ENCODE results near the gene C9orf57. TPM values are rescaled to one million over a fixed set of nuclear protein-coding genes. Genes with fewer than 3 reads are reported as not detected.

Gene C9orf57
- total and polyA plus RNA-seq, 4 donors, result not detected

DNA sequence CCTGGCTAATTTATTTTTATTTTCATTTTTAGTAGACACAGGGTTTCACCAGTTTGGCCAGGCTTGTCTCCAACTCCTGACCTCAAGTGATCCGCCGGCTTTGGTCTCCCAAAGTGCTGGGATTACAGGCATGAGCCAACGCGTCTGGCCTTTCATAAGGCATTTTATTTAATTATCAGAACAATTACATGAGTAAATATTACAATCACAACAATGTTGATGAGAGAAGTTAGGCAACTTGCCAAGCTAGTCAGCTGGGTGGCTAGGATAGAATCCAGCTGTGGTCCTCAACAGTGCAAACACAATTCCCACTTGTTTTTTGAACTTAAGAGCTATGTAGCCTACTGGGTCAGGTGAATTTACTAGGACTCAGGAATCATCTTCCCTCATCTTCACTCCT lies 22.0 kb downstream of the C9orf57 start:
- intact Hi-C loops (cut with DNase I), result loop anchor here (2.0 to 10.0 kb wide), 4 partner anchors 228 to 786 kb away; no protein-coding TSS in a partner anchor

DNA sequence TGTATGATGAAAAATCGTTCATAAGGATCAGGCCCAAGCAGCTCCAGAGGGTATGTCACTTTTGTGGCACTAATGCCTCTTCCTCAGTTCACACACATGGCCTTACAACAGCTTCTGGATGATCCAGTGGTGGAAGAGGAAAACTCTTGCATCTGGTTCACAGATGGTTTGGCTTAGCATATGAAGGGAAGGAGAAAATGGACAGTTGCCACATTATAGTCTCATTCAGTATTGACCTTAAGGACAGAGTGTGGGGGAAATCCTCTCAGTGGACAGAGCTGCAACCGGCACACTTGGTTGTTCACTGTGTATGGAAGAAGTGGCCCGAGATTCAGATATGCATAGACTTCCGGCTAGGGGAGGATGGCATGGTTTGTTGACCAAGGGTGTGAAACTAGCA lies 22.8 kb downstream of the C9orf57 start:
- ATAC-seq (ENCODE audit: low FRiP score), result no peak
- intact Hi-C loops (cut with DNase I), result loop anchor here (5.0 to 10.0 kb wide), 2 partner anchors 785 to 787 kb away; no protein-coding TSS in a partner anchor
- no peaks in the 10 kb centered on the region for H3K27me3 ChIP-seq (ENCODE audit: control insufficient read depth in 1 of 2, insufficient read depth in 2 of 2, low read length in 1 of 2)
- no peak overlapping the region for H3K4me3 ChIP-seq (ENCODE audit: low read length in 2 of 2)
- H3K27ac ChIP-seq (ENCODE audit: low read depth in 1 of 2, low read length in 2 of 2), result no peak overlapping the region
- no peak for DNase-seq
- no peaks in the 10 kb centered on the region for H3K9me3 ChIP-seq (ENCODE audit: control insufficient read depth, low read length)
- no peaks in the 10 kb centered on the region for H3K36me3 ChIP-seq (ENCODE audit: control insufficient read depth in 1 of 2, insufficient read depth in 2 of 2, low read length in 1 of 2)
- H3K4me1 ChIP-seq (ENCODE audit: control insufficient read depth in 1 of 2, insufficient read depth in 2 of 2, low read length in 2 of 2), result no peaks in the 10 kb centered on the region
- 74 to 77% methylated on average over 4 of the region's 4 CpGs for WGBS, 2 donors

More for the DNA sequence above, 22.0 kb downstream of the C9orf57 start:
- Histone ChIP-seq H3K36me3 (ENCODE audit: control insufficient read depth in 1 of 2, insufficient read depth in 2 of 2, low read length in 1 of 2) (no peaks in the 10 kb centered on the region), H3K4me1 (ENCODE audit: control insufficient read depth in 1 of 2, insufficient read depth in 2 of 2, low read length in 2 of 2) (no peaks in the 10 kb centered on the region), H3K9me3 (ENCODE audit: control insufficient read depth, low read length) (no peaks in the 10 kb centered on the region), H3K4me3 (ENCODE audit: low read length in 2 of 2) (no peak overlapping the region), H3K27ac (ENCODE audit: low read depth in 1 of 2, low read length in 2 of 2) (no peak overlapping the region), H3K27me3 (ENCODE audit: control insufficient read depth in 1 of 2, insufficient read depth in 2 of 2, low read length in 1 of 2) (no peaks in the 10 kb centered on the region)
- no peak for DNase-seq
- WGBS, 2 donors, result 76 to 79% methylated on average over 4 of the region's 4 CpGs
- ATAC-seq (ENCODE audit: low FRiP score), result no peak

DNA sequence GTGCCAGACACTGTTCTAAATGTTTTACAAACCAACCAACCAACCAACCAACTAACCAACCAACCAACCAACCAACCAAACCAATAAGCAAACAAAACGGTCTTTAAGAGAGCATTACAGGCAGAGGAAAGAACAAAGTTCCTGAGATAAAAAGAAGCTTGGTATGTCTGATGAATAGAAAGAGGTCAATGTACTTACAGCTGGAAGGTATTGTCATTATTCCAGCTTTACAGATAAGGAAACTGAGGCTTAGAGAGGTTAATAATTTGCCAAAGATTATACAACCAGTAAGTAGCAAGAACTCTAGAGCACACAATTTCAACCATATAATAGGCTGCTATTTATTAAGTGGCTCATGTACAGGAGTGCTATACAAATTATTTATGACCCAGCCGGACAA lies 29.6 kb downstream of the C9orf57 start:
- no peak overlapping the region for H3K27ac ChIP-seq (ENCODE audit: low read depth in 1 of 2, low read length in 2 of 2)
- H3K9me3 ChIP-seq (ENCODE audit: control insufficient read depth, low read length), result no peaks in the 10 kb centered on the region
- WGBS, 2 donors, result 89% methylated on average over 2 of the region's 2 CpGs
- H3K27me3 ChIP-seq (ENCODE audit: control insufficient read depth in 1 of 2, insufficient read depth in 2 of 2, low read length in 1 of 2), result no peaks in the 10 kb centered on the region
- H3K4me3 ChIP-seq (ENCODE audit: low read length in 2 of 2), result no peak overlapping the region
- no peak for ATAC-seq (ENCODE audit: low FRiP score)
- H3K4me1 ChIP-seq (ENCODE audit: control insufficient read depth in 1 of 2, insufficient read depth in 2 of 2, low read length in 2 of 2), result no peaks in the 10 kb centered on the region
- DNase-seq, result no peak
- intact Hi-C loops (cut with DNase I), result loop anchor here in 1 of 2 donors (10.0 kb wide), 1 partner anchor 794 kb away; no protein-coding TSS in a partner anchor
- H3K36me3 ChIP-seq (ENCODE audit: control insufficient read depth in 1 of 2, insufficient read depth in 2 of 2, low read length in 1 of 2), result no peaks in the 10 kb centered on the region

DNA sequence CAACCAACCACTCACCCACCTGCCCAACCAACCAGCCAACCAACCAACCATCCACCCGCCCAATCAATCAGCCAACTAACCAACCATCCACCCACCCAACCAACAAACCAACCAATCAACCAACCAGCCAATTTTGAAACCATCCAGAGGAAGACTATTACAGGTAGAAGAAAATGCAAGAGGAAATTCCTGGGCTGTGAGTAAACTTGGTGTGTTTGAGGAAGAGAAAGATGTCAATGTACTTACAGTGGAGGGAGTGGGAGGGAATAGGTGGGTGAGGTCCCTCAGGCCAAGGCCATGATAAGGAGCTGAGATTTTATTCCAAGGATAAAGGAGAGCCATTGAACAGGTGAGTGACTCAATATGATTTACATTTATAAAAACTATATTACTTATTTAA lies 30.4 kb downstream of the C9orf57 start:
- Histone ChIP-seq H3K9me3 (ENCODE audit: control insufficient read depth, low read length) (no peaks in the 10 kb centered on the region), H3K27me3 (ENCODE audit: control insufficient read depth in 1 of 2, insufficient read depth in 2 of 2, low read length in 1 of 2) (no peaks in the 10 kb centered on the region), H3K4me3 (ENCODE audit: low read length in 2 of 2) (no peak overlapping the region), H3K4me1 (ENCODE audit: control insufficient read depth in 1 of 2, insufficient read depth in 2 of 2, low read length in 2 of 2) (no peaks in the 10 kb centered on the region), H3K36me3 (ENCODE audit: control insufficient read depth in 1 of 2, insufficient read depth in 2 of 2, low read length in 1 of 2) (no peaks in the 10 kb centered on the region), H3K27ac (ENCODE audit: low read depth in 1 of 2, low read length in 2 of 2) (no peak overlapping the region)
- ATAC-seq (ENCODE audit: low FRiP score) (no peak), DNase-seq (no peak)
- 76 to 93% methylated on average over 1 of the region's 1 CpG for WGBS, 2 donors
- intact Hi-C loops (cut with DNase I), result loop anchor here in 1 of 2 donors (10.0 kb wide), 1 partner anchor 795 kb away; no protein-coding TSS in a partner anchor

DNA sequence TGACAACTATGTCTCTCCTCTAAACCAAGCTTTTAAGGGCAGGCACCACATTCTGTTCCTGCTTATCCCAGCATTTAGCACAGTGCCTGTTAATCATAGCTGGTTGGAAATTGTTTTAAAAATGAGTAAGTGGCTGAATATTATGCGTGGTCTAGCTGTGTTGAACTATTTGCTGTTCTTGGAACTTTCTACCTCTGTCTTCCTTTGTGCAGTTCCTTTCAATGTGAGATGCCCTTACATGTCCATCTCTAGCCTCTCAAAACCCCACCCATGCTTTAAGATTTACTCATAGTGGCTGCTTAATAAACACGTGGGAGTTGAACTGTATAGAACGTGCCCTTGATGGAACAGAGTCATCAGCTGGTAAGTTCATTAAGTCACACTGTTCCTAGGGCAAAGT lies 34.5 kb downstream of the C9orf57 start:
- no peak for ATAC-seq (ENCODE audit: low FRiP score)
- 38 to 40% methylated on average over 3 of the region's 3 CpGs for WGBS, 2 donors
- no peak for DNase-seq
- no peak overlapping the region for H3K27ac ChIP-seq (ENCODE audit: low read depth in 1 of 2, low read length in 2 of 2)
- H3K4me3 ChIP-seq (ENCODE audit: low read length in 2 of 2), result no peak overlapping the region
- no peaks in the 10 kb centered on the region for H3K4me1 ChIP-seq (ENCODE audit: control insufficient read depth in 1 of 2, insufficient read depth in 2 of 2, low read length in 2 of 2)
- H3K36me3 ChIP-seq (ENCODE audit: control insufficient read depth in 1 of 2, insufficient read depth in 2 of 2, low read length in 1 of 2), result no peaks in the 10 kb centered on the region
- intact Hi-C loops (cut with DNase I), result loop anchor here in 1 of 2 donors (2.0 kb wide), 1 partner anchor 217 kb away; no protein-coding TSS in a partner anchor
- no peaks in the 10 kb centered on the region for H3K27me3 ChIP-seq (ENCODE audit: control insufficient read depth in 1 of 2, insufficient read depth in 2 of 2, low read length in 1 of 2)
- no peaks in the 10 kb centered on the region for H3K9me3 ChIP-seq (ENCODE audit: control insufficient read depth, low read length)

DNA sequence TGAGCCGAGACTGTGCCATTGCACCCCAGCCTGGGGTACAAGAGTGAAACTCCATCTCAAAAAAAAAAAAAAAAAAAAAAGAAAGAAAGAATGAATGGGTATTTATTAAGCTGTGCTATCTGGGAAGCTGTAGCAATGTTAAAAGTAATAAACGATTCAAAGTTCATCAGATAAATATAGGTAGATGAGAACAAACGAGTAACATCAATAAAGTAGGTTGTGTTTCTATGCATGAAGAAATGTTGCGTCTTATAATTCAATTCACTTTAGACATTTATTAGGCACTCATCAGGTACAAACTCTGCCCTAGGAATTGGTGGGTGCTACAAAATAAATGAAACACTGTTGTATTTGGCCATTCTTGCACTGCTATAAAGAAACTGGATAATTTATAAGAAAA lies 36.8 kb downstream of the C9orf57 start:
- ATAC-seq (ENCODE audit: low FRiP score), result no peak
- no peak for DNase-seq
- H3K9me3 ChIP-seq (ENCODE audit: control insufficient read depth, low read length), result no peaks in the 10 kb centered on the region
- WGBS, 2 donors, result 85 to 96% methylated on average over 4 of the region's 4 CpGs
- H3K27me3 ChIP-seq (ENCODE audit: control insufficient read depth in 1 of 2, insufficient read depth in 2 of 2, low read length in 1 of 2), result no peaks in the 10 kb centered on the region
- H3K4me1 ChIP-seq (ENCODE audit: control insufficient read depth in 1 of 2, insufficient read depth in 2 of 2, low read length in 2 of 2), result no peaks in the 10 kb centered on the region
- H3K36me3 ChIP-seq (ENCODE audit: control insufficient read depth in 1 of 2, insufficient read depth in 2 of 2, low read length in 1 of 2), result no peaks in the 10 kb centered on the region
- intact Hi-C loops (cut with DNase I), result loop anchor here in 1 of 2 donors (5.0 kb wide), 1 partner anchor 216 kb away; no protein-coding TSS in a partner anchor
- H3K4me3 ChIP-seq (ENCODE audit: low read length in 2 of 2), result no peak overlapping the region
- no peak overlapping the region for H3K27ac ChIP-seq (ENCODE audit: low read depth in 1 of 2, low read length in 2 of 2)

DNA sequence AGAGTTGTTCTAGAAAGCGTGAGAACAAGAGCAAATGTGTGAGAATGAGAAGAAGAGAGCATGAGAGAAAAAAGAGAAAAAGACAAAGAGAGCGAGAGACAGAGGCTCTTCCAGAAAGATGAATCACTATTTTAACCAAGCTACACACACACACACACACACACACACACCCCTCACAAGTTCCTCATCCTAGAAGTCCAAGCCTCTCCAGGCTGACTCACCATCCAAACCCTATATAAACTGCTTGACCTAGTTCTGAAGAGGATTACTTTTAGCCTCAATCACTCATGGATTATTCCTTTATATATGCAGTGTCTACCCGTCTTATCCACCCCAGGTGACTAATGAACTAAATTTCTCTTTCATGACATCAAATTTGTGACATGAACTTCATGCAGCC lies 37.6 kb downstream of the C9orf57 start:
- intact Hi-C loops (cut with DNase I), result loop anchor here in 1 of 2 donors (5.0 kb wide), 1 partner anchor 216 kb away; no protein-coding TSS in a partner anchor
- WGBS, 2 donors, result 75 to 82% methylated on average over 3 of the region's 3 CpGs

DNA sequence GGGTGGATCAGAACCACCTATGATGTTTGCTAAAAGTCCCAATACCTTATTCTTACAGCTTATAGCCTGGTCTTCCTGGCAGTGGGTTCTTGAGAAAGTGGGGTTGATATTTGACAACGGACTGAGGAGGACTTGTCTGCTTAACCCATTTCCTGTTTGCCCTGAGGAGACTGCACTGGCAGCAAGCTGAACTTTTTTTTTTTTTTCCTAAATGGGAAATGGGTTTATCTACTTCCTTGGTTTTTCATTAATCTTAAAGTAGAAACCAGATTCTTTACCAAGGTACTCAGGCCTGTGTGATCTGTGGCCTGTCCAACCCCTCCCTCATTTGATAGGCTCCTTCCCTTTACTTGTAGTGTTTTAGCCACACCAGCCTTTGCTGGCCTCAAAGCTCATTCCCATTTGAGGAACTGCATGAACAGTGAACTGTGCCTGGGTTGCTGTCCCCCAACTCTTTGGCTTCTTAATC lies 47.1 kb downstream of the C9orf57 start:
- ATAC-seq (ENCODE audit: low FRiP score) (no peak), DNase-seq (no peak)
- Histone ChIP-seq H3K27ac (ENCODE audit: low read depth in 1 of 2, low read length in 2 of 2) (no peak overlapping the region), H3K36me3 (ENCODE audit: control insufficient read depth in 1 of 2, insufficient read depth in 2 of 2, low read length in 1 of 2) (no peaks in the 10 kb centered on the region), H3K9me3 (ENCODE audit: control insufficient read depth, low read length) (no peaks in the 10 kb centered on the region), H3K4me3 (ENCODE audit: low read length in 2 of 2) (no peak overlapping the region), H3K4me1 (ENCODE audit: control insufficient read depth in 1 of 2, insufficient read depth in 2 of 2, low read length in 2 of 2) (no peaks in the 10 kb centered on the region), H3K27me3 (ENCODE audit: control insufficient read depth in 1 of 2, insufficient read depth in 2 of 2, low read length in 1 of 2) (peaks cover 0 to 1% of the 10 kb centered on the region in 2 donors)
- intact Hi-C loops (cut with DNase I), result no loop called here
- WGBS, 2 donors, result 0 to 16% methylated on average over 1 of the region's 1 CpG

More for the DNA sequence above, 37.6 kb downstream of the C9orf57 start:
- Histone ChIP-seq H3K4me1 (ENCODE audit: control insufficient read depth in 1 of 2, insufficient read depth in 2 of 2, low read length in 2 of 2) (no peaks in the 10 kb centered on the region), H3K27me3 (ENCODE audit: control insufficient read depth in 1 of 2, insufficient read depth in 2 of 2, low read length in 1 of 2) (no peaks in the 10 kb centered on the region), H3K4me3 (ENCODE audit: low read length in 2 of 2) (no peak overlapping the region), H3K27ac (ENCODE audit: low read depth in 1 of 2, low read length in 2 of 2) (no peak overlapping the region), H3K36me3 (ENCODE audit: control insufficient read depth in 1 of 2, insufficient read depth in 2 of 2, low read length in 1 of 2) (no peaks in the 10 kb centered on the region), H3K9me3 (ENCODE audit: control insufficient read depth, low read length) (no peaks in the 10 kb centered on the region)
- DNase-seq, result no peak
- ATAC-seq (ENCODE audit: low FRiP score), result no peak

DNA sequence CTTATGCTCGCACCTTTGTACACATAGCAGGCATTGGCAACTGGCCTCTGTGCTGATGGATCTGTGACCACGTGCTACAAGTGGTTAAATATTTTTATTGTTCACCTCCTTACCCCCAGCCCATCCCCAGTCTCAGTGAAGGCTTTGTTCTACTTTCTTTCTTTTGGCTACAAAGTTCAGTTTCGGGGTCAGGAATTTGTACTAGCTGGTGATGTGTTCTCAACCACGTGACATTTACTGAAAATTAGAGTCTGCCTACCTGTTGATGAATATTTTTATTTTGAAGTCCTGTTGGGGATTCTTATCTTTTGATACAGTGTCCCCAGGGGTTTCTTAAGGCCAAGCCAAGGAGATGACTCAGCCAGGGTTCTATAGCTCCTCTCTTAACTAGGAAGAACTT lies 47.8 kb downstream of the C9orf57 start:
- Histone ChIP-seq H3K4me1 (ENCODE audit: control insufficient read depth in 1 of 2, insufficient read depth in 2 of 2, low read length in 2 of 2) (no peaks in the 10 kb centered on the region), H3K27ac (ENCODE audit: low read depth in 1 of 2, low read length in 2 of 2) (no peak overlapping the region), H3K27me3 (ENCODE audit: control insufficient read depth in 1 of 2, insufficient read depth in 2 of 2, low read length in 1 of 2) (peaks cover 0 to 1% of the 10 kb centered on the region in 2 donors), H3K9me3 (ENCODE audit: control insufficient read depth, low read length) (no peaks in the 10 kb centered on the region), H3K4me3 (ENCODE audit: low read length in 2 of 2) (no peak overlapping the region), H3K36me3 (ENCODE audit: control insufficient read depth in 1 of 2, insufficient read depth in 2 of 2, low read length in 1 of 2) (no peaks in the 10 kb centered on the region)
- DNase-seq, result no peak
- WGBS, 2 donors, result 84 to 90% methylated on average over 4 of the region's 4 CpGs
- ATAC-seq (ENCODE audit: low FRiP score), result no peak
- intact Hi-C loops (cut with DNase I), result no loop called here
